ENCODE measurements around the gene ZRSR2. TPM values are rescaled to one million over a fixed set of nuclear protein-coding genes. Genes with fewer than 3 reads are reported as not detected.
"Not testable (repeated sequence)": the region's sequence is repeated elsewhere in the genome, so short reads cannot be mapped to it uniquely, and the experiment has no call there.

Gene ZRSR2
- total RNA-seq, result 1 to 10 TPM; 3.9 to 8.4 (median 6.9) TPM

- Histone ChIP-seq H3K4me1 (peaks cover 7 to 10% of the 10 kb centered on the region in 2 donors), H3K36me3 (no peaks in the 10 kb centered on the region), H3K27ac (peak within 1 kb of the TSS; percentile 73 to 86 (median 82)), H3K9me3 (no peaks in the 10 kb centered on the region), H3K4me3 (peak within 1 kb of the TSS; percentile 71 to 78 (median 76)), H3K27me3 (no peaks in the 10 kb centered on the region)
- intact Hi-C loops (cut with DNase I; ENCODE audit: low total_unique reads) (loop anchor here (1.0 to 5.0 kb wide), 3 partner anchors 62 to 929 kb away; partner anchors contain the start of genes AP1S2 and SYAP1), in situ Hi-C loops (cut with MboI; ENCODE audit: low sequenced_read_pairs in 4 of 4) (loop anchor here in 1 of 4 donors (25.0 kb wide), 1 partner anchor 922 kb away; the partner anchor contains the start of genes CTPS2 and SYAP1)
- DNase-seq, result peak; percentile 52 to 72
- TF ChIP-seq POLR2A (IDR thresholded peaks at IDR 0.05), result peak; percentile 41 to 54
- no peak for TF ChIP-seq CTCF (IDR thresholded peaks at IDR 0.05 in 4 of 5, conservative IDR thresholded peaks at IDR 0.05 in 1 of 5)
- ATAC-seq, result peak; percentile 89 to 95
Observed at GRCh38 chrX:15789979-15790768, at the start of gene ZRSR2. Gene ZRSR2 (plus strand): TSS chrX:15790484. CDS start chrX:15790496, 12 bp downstream.

GRCh38 chrX:15744181-15744867 lies 46.0 kb upstream of the ZRSR2 start:
- Histone ChIP-seq H3K4me1 (no peaks in the 10 kb centered on the region), H3K4me3 (no peak overlapping the region), H3K9me3 (no peaks in the 10 kb centered on the region), H3K27me3 (no peaks in the 10 kb centered on the region), H3K36me3 (no peaks in the 10 kb centered on the region), H3K27ac (no peak overlapping the region)
- DNase-seq, result no peak
- no peak for ATAC-seq
- no peak for TF ChIP-seq CTCF (IDR thresholded peaks at IDR 0.05 in 4 of 5, conservative IDR thresholded peaks at IDR 0.05 in 1 of 5)
- no peak for TF ChIP-seq POLR2A (IDR thresholded peaks at IDR 0.05)
- in situ Hi-C loops (cut with MboI; ENCODE audit: low sequenced_read_pairs in 4 of 4), result no loop called here
- intact Hi-C loops (cut with DNase I; ENCODE audit: low total_unique reads), result no loop called here

GRCh38 chrX:15745179-15745578 lies 45.1 kb upstream of the ZRSR2 start:
- no peak for DNase-seq
- intact Hi-C loops (cut with DNase I; ENCODE audit: low total_unique reads) (no loop called here), in situ Hi-C loops (cut with MboI; ENCODE audit: low sequenced_read_pairs in 4 of 4) (no loop called here)
- ATAC-seq, result no peak
- TF ChIP-seq POLR2A (IDR thresholded peaks at IDR 0.05) (no peak), CTCF (IDR thresholded peaks at IDR 0.05 in 4 of 5, conservative IDR thresholded peaks at IDR 0.05 in 1 of 5) (no peak)
- Histone ChIP-seq H3K9me3 (no peaks in the 10 kb centered on the region), H3K36me3 (no peaks in the 10 kb centered on the region), H3K27ac (no peak overlapping the region), H3K27me3 (no peaks in the 10 kb centered on the region), H3K4me3 (no peak overlapping the region), H3K4me1 (peaks cover 0 to 1% of the 10 kb centered on the region in 2 donors)

GRCh38 chrX:15746651-15747050 lies 43.6 kb upstream of the ZRSR2 start:
- H3K9me3 ChIP-seq; H3K36me3 ChIP-seq; intact Hi-C loops (cut with DNase I; ENCODE audit: low total_unique reads); in situ Hi-C loops (cut with MboI; ENCODE audit: low sequenced_read_pairs in 4 of 4); H3K4me1 ChIP-seq; H3K27me3 ChIP-seq; ATAC-seq; DNase-seq; H3K27ac ChIP-seq; H3K4me3 ChIP-seq: not testable (repeated sequence)

GRCh38 chrX:15747626-15748173 lies 42.6 kb upstream of the ZRSR2 start:
- intact Hi-C loops (cut with DNase I; ENCODE audit: low total_unique reads), result no loop called here
- in situ Hi-C loops (cut with MboI; ENCODE audit: low sequenced_read_pairs in 4 of 4), result no loop called here
- no peak for ATAC-seq

More at GRCh38 chrX:15747626-15748173, 42.6 kb upstream of the ZRSR2 start:
- Histone ChIP-seq H3K4me1 (peaks cover 0 to 4% of the 10 kb centered on the region in 2 donors), H3K36me3 (no peaks in the 10 kb centered on the region), H3K4me3 (no peak overlapping the region), H3K9me3 (no peaks in the 10 kb centered on the region), H3K27me3 (no peaks in the 10 kb centered on the region), H3K27ac (no peak overlapping the region)
- no peak for TF ChIP-seq POLR2A (IDR thresholded peaks at IDR 0.05)
- TF ChIP-seq CTCF (IDR thresholded peaks at IDR 0.05 in 4 of 5, conservative IDR thresholded peaks at IDR 0.05 in 1 of 5), result no peak
- no peak for DNase-seq

All from gastrocnemius medialis (tissue), 4 donors.